Stimulated activated CD4-positive, alpha-beta T cell treated with anti-CD3 and anti-CD28 coated beads, Interleukin-15, amount 100 ng/mL, for 1 hour (primary cell): ENCODE results near the gene LCP1.

ENCODE experiments used
- DNase-seq, 2 donors: peaks; one replicate each; pipeline ENCODE4 v3.0.0-alpha.2; 2020; ENCODE audit warnings: low read depth in 1 of 2, low spot score in 1 of 2

Gene LCP1

DNA sequence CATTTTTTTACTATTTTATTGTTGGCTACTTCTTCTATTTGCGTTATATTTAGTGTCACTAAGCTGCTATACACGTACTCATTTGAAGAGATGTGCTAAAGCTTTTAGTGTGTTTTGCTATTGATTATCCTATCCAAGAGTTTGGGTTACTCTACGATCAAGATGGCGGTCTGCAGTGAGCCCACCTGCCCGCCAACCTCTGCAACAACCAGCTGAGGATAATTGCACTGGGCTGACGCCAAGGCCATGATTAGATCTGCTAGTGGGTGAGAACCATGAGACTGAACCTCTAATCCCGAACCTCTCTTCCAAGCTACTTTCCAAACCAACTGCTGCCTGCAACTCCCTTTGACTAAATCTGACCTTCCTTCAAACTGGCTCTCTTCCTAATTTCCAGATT, 78.9 kb downstream of the LCP1 start:
- no peak for DNase-seq

DNA sequence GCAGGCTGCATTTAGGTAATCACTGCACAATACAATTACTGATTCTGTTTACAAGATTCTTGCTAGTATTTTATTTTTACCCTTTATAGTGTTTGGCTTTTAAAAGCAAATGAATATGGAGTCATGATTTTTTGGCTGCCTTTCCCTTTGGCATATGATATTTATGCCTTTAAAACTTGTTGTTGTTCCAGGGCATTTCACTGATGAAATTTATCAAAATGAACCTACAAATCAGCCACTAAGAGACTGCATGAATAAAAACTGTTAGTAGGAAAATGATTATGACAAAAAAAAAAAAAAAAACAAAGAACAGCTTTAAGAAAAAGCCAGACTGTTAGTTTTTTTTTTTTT, 79.7 kb downstream of the LCP1 start:
- no peak for DNase-seq

DNA sequence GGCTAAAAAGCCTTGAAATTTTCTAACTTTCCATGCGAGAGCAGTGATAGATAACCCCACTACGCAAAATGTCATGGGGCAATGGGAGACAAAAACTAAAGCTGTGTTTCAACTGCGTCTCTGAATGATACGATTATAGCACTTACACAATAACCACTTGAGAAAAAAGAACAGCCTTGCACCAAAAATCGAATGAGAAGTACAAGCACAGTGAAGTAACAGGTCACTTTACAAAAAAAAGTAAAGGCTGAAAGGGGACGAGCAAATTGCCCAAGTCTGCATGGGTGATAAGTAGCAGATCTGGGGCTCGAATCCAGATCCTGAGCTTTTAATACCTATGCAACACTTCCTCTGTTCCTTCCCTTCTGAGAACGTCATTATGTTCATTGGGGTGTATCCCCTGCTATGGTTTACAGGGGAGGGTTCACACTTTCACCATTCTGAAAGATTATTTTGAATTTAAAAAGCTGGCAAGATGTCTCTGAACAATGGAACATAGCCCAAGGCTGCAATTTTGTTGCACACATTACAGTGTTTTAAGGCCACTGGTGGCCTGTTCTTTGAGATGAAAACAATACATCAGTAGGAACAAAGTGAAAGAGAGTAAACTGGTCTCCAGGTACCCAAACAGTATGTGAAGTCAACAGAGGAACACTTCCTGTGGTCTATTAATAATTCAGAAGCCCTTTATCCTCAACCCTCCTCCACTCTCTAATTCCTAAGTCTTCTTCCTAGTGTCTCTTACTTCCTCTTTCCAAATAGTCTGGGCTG, 80.3 kb downstream of the LCP1 start:
- DNase-seq, result no peak

DNA sequence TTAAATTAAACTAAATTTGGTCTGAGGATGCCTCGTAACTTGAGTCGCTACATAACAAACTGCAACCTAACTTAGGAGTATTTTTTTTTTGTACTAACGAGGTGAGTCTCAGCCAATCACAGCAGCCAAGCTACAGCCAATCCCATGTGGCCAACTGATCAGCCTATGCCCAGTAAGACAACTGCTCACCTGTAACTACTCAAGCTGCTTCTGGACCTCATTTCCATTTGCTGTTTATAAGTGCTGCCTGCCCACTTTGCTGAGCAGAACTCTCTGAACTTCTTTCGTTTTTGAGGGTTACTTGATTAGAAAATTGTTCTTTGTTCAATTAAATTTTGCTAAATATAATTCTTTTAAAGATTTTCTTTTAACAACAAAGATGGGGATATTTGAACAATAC, 81.0 kb downstream of the LCP1 start:
- no peak for DNase-seq

DNA sequence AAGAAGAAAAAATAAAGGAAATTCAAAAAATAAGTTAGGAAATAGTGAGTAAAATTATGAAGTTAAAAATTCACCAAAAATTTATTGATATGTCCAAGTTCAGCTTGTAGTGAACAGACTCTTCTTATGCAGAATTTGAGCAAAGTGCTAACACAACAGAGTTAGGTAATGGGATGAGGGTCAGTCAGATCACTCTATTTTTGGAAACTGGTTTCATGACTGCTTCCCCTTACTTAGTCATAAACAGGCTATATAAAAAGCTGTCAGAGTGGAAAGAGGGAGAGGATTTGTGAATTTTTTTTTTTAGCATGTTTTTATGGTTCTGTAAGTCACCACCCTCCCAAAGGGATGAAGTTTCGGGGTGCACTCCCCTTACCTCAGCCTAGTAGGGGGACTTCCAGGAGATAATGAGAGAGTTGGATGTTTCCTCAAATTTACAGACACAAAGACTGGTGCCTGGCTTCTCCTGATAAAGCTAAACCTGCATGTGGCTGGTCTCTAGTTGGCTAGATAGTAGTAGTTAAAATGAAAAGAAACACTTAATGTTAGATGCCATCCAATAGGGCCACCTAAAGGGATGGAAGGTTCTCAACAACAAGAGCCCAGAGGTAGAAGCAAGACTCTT, 81.7 kb downstream of the LCP1 start:
- DNase-seq, result no peak

DNA sequence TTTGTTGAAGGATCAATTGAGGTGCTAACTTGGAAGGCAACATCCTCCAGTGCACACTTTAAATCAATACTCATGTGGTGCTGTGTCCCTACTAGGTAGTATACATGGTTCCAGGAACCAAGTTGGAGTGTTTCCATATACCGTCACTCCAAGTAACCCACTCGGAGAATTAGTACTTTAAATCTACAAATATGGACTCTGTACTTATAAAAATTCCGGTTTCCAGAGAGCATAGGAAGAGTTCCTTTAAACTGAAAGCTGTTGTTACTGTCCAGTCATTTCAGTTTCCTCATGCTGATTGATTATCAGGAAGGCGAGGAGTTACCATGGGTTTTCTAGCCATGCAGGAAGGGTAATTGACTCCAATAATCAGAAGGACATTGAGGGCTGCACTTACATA, 84.3 kb downstream of the LCP1 start:
- no peak for DNase-seq

DNA sequence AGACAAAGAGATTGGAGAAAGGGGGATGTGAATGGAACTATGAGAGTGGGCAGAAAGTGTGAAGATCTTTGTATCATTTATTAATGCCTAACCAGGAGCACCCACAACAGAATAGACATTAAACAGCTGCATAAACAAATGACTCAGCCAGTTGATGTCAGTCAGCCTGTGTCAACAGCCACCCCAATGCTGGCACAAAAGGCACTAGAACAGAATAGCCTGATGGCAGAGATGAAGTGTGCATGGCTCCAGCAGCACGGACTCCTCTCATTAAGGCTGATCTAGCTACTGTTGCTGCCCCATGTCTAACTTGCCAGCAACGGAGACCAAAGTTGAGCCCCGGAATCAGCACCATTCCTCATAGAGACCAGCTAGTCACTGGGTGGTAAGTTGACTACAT, 85.0 kb downstream of the LCP1 start:
- no peak for DNase-seq

DNA sequence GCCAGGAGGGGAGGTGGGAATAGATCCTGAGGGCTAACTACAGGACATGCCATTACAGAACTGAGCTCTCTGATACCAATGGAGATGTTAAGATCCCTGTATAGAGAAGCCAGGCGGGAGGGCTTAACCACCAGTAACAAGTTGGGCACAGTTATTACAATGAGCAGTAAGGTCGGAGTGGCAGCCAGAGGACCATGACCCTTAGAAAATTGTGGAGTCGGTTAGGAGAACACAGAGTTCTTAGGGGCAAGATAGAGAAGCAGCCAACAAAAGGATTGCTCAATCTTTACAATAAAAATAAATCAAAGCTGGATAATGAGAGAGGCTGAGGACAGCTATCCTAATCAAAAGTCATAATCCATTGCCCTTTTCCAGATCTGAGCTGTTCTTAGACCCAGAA, 87.5 kb downstream of the LCP1 start:
- no peak for DNase-seq

DNA sequence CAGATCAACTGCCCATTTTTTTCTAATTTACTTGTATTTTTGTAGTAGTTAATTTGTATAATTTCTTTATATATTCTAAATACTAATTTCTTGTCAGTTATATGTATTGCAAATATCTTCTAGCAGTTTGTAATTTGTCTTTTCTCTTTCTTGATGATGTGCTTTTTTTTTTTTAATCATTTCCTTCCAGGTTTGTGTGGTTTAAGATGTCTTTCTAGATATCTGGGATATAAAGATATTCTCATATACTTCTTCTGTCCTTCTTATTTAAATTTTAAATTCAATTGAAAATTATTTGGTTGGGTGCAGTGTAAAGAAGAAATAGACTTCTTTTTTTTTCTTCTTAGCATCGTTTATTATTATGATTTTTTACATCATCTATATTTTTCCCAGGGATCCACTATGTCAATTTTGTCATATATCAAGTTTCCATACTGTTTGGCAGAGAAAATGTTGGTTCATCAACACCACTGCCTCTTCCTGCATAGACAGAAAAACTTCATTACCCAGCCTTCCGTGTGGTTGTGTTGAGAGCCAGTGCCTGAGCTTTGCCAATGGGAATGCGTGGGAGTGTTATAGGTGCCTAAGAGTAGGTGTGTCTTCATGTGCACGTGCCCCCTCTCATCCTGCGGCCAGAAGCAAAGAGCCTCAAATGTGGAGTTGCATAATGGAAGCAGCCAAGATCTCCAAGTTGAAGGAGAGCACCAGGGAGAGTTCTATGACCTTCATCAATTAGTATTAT, 93.0 kb downstream of the LCP1 start:
- DNase-seq, result no peak

DNA sequence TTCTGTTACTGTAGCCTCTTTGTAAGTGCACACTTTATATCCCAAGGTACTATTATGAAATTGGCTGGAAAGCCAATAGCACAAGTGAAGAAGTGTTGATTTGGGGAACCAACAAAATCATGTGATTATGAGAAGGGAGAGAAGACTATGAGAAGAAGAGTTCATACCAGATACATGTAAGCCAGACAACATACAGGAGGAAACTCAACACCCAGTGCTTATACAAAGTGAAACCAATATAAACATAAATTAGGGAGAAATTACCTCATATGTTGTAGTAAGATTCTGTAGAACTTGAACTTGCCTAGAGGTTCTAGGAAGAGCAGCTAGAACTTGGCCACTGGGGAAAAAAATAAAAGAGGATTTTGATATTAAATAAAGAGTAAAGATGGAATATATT, 94.5 kb downstream of the LCP1 start:
- DNase-seq, result no peak

DNA sequence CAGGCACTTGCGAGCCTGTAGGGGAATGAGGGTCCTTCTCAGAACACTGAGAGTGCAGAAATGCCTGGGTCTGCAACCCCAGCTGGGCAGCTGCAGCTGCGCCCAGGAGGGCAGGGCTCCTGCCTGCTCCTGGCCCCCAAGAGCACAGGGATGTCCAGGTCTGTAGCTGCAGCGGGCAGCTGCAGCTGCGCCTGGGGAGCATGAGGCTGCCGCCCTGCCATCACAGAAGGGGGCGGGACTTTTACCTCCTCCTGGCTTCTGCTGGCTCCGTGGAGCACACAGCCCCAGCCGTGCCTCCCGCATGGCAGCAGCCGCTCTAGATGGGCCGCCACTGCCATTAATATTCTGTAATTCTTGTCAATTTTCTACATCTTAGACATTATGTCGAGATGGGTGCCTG, 95.0 kb downstream of the LCP1 start:
- DNase-seq, result no peak

DNA sequence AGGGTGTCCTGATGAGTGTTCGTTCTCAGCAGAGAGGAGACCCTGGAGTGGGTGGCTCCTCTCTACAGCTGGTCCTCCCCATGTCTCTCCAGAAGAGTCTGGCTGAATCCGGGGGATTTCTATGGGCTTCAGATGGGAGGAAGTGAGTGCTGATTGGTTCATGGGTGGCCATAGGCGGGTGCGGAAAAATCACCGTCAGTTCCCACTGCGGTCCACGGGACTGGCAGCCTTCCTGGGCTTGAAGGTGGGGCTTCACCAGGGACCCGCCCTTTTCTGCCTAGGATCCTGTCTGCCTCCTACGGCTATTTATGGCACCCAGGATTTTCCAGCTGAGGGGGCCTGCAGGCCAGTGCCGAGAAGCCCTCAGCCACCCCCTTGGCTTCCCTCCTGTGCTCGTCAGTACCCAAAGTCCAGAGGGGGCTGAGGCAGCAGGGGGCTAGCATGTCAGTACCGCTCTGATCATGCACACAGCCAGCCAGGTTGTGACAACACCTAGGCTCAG, 95.5 kb downstream of the LCP1 start:
- no peak for DNase-seq

DNA sequence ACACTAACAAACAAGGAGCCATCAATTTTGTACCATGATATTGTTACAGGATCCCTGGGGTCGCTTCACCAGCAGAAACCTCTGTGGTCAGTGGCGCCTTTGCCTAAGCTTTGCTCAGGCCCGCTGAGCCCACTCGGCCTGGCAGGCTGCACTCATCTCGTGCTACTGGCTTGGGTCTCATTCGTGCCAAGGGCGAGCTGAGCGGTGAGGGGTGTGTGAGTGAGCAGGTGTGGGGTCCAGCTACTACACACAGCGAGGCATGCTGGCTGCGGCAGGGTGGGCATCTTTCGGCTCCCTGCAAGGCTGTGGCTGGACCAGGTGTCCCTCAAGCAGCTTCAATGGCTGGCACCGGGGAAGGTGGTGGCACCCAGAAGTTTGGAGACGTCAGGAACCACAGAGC, 96.2 kb downstream of the LCP1 start:
- no peak for DNase-seq

DNA sequence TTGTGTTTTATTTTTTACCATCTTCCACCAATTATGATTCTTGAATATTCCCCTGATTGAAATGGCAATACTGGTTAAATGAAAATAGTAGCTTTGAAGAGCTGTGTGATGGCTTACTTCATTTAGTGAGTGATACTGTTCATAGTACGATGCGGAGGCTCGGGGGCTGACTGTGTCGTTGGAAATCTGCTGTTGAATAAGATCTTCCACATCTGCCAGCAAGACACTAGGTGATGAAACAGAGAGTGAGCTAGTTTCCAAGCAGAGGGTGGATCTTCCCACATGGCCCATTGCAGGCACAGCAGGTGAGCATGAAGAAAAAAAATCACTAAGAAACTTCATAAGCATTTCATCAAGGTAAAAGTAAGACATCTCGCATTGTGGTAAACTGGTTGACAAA, 99.7 kb downstream of the LCP1 start:
- no peak for DNase-seq

DNA sequence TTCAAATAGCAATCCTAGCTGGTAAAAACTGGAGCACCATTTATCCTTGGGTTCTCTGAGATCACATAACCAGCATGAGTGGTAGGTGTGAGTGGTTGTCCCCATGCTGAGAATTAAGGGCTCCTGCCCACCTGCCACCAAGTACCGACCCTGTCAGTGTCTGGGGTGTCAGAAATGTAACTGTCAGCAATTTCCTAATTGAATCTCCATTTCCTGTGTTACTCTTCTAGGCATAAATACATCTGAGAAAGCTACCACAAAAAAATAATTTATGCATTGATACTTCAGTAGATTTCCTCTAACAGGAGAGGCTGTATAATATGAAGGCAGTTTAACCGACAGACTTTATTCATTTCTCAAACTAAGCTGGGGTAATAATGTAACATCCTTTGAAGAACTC, 102.2 kb downstream of the LCP1 start:
- no peak for DNase-seq

DNA sequence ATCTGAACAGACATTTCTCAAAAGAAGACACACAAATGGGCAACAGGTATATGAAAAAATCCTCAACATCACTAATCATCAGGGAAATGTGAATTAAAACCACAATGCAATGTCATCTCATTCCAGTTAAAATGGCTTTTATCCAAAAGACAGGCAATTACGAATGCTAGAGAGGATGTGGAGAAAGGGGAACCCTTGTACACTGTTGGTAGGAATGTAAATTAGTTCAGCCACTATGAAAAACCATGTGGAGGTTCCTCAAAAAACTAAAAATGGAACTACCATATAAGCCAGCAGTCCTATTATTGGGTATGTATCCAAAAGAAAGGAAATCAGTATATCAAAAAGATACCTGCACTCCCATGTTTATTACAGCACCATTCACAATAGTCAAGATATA, 104.7 kb downstream of the LCP1 start:
- DNase-seq, result no peak

DNA sequence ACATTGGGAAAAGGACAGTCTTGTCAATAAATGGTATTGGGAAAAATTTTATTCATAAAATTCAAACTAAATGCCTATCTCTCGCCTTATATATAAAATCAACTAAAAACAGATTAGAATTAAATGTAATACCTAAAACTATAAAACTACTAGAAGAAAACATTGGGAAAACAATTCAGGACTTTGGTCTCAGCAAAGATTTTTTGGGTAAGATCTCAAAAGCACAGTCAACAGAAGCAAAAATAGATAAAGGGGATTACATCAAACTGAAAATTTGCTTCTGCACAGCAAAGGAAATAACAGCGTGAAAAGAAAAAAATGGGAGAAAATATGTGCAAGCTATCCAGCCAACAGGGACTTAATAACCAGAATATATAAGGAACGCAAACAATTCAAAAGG, 105.2 kb downstream of the LCP1 start:
- no peak for DNase-seq
